GM21360 (cell line): Measurements from ENCODE around the gene KRT34.
"Not testable (repeated sequence)": the region's sequence is repeated elsewhere in the genome, so short reads cannot be mapped to it uniquely, and the experiment has no call there.

Experiments
- ATAC-seq: cut with Tn5 transposase; IDR thresholded peaks from one replicate; pipeline ENCODE4 v1.9.1; 2021; ENCODE audit warnings: mild to moderate bottlenecking, moderate library complexity; ENCODE audit not compliant: unreplicated experiment

KRT34 gene

DNA sequence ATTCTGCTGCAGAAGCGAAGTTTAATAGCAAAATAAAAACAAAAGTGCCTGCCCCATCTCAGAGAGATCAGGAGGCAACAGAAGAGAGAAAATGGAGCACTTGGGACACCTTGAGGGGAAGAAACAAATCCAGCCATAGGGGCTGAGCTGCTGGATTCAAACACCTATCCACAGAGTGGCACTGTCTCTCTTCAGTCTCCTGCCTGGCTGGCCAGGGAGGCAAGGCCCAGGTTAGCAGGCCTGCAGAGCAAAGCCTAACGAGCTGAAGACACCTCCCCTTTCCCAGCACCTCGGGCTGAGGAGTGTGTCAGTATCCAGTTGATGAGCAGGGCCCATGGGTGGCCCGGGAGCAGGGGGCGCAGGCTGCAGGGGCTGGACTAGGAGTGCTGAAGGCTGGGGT is 24.1 kb upstream of the KRT34 start:
- ATAC-seq = no peak

DNA sequence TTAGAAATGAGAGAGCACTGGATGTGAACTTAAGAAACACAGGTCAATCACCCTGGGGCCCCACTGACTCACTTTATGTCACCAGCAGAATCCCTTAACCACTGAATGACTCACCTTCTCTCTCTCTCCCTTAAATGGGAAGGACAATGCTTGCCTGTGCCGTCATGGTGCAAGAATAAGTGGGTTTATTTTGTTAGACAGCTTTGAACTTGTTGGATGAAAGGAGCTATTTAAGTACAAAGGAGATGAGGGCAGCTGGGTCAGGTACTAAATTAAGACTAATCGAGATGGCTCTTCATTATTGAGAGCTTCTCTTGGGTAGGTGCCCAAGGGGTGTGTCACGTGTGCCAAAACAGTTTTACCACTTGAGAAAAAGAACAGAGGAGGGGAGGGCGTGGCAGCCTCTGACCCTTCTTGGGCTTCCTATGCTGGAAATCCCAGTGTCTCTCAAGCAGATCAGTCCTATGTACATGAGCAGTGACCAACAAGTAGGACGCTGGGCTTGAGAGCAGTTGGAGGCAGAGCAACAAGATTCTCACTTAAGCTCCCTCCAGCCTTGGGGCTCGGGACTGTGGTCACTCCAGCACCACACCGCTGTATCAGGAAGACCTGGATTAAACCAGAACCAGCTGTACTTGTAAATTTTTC is 22.0 kb upstream of the KRT34 start:
- no peak for ATAC-seq

- ATAC-seq = no peak
These were observed 21.4 kb upstream of the KRT34 start for GRCh38 chr17:41403404-41404023.

DNA sequence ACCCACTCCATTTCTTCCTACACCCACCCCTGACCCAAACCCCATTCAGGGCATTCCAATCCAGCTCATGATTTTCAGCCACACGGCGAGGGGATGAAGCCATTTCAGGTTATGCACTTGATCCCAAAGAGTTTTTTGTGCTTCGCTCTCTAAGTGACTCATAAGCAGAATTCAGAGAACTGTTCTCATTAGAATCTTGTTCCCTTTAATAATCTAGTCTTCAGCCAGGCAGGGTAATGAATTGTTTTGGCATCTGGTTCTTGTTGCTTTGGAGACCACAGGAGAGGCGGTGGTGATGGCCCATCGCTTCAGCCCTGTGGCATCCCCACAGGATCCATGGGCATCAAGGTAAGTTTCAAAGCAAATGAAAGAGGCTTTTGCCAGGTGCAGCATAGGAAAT is 20.1 kb upstream of the KRT34 start:
- no peak for ATAC-seq

DNA sequence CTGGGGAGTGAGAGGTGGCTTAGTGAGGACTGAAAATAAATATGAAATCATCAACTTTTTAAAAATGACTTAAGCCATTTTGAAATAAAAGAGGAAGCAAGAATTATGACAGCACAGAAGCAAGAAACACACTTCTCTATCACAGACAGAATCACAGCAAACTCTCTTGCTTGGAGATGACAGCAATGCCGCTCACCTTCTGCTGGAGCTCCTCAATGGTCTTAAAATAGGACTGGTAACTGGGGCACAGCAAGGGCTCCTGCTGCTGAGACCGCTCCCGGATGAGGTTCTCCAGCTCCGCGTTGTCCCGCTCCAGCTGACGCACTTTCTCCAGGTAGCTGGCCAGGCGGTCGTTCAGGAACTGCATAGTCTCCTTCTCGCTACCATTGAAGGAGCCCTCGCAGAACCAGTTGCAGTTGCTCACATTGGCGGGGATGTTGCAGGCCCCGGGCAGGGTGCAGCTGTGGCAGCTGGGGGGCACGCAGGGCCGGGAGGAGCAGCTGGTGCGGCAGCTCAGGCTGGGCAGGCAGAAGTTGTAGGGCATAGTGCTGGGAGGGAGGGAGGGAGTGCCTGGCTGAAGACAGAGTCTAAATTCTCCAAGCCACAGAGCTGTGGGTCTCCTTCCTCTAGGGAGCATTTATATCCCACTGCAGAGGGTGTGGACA is 15.0 kb upstream of the KRT34 start, which contains the start of gene KRT31:
KRT31 (minus strand) TSS at position 613 of the 665 bp plus-strand sequence; CDS start at position 544, 69 bp downstream.
- ATAC-seq = no peak

- ATAC-seq = no peak
These were observed 14.2 kb upstream of the KRT34 start for GRCh38 chr17:41396340-41396739.

GRCh38 chr17:41395611-41396010 is 13.5 kb upstream of the KRT34 start:
- ATAC-seq = no peak

GRCh38 chr17:41395044-41395443 is 12.9 kb upstream of the KRT34 start:
- not testable (repeated sequence) for ATAC-seq

DNA sequence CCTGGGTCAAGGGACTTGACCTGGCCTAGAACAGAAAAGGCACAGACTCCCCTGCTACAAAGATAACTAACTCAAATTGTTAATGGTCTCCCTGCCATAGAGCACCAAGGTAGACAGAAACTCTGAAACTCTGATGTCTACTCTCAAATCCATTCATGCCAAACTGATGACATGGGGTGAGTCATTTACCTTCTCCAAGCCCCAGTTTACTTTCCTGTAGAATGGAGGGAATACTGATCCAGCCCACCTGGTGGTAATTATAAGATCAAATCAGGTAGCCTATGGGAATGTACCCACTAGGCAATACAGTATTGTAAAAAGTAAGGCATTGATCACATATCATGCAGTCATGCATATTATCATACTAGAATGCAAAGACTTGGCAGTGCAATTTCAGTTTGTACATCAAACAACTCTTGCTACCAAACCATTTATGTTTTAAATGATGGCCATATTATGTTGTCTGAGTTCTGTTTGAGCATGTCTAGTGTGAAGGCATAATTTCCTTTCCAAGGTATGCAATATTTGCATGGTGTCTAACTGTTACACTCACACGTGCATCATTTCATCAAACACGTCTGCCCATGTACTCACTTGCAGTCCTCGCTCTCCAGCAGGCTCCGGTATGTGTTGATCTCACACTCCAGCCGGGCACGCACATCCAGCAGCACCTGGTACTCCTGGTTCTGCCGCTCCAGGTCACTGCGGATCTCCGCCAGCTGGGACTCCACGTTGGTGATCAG is 12.3 kb upstream of the KRT34 start:
- ATAC-seq = no peak

DNA sequence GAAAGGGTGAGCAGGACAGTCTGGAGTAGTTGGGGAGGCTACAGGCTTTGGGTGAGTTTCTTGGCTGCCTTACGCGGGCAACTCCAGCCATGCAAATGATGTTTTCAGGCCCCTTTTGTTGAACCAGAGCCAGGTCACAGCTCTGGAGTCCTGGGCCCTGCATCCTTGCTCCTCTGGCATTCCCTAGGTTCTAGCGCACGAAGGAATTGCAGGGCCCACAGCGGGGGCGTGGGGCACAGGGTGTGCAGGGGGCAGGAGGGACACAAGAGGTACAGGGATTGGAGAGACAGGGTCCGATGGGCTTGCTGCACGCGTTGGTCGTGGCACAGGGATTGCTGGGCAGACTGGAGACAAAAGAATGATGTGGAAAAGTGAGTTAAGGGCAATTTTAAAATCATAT is 11.7 kb upstream of the KRT34 start:
- ATAC-seq = no peak

GRCh38 chr17:41393294-41393693 is 11.2 kb upstream of the KRT34 start:
- no peak for ATAC-seq

DNA sequence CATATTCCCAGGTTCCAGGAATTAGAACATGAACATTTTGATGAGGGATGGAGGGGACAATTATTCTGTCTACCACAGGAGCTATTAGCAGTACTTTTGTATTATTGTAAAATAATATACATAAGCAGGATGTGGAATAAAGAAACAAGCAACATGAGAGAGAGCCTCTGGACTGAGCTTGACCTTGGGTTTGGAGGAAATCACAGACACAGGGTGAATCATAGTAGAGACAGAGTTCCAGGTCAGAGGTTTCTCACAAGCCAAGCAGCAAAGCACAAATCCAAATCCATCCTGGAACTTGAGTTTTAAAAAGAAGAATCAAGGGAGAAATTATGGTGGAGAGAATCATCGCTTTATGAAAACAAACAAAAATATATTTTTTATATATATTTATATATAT is 10.2 kb upstream of the KRT34 start:
- ATAC-seq = no peak

- no peak for ATAC-seq
These were observed 9.4 kb upstream of the KRT34 start for GRCh38 chr17:41391535-41391934.

- ATAC-seq = no peak
These were observed 8.4 kb upstream of the KRT34 start for GRCh38 chr17:41390411-41390938.

- no peak for ATAC-seq
These were observed 5.6 kb upstream of the KRT34 start for GRCh38 chr17:41387670-41388069.

- no peak for ATAC-seq
These were observed 4.1 kb upstream of the KRT34 start for GRCh38 chr17:41386227-41386626.

DNA sequence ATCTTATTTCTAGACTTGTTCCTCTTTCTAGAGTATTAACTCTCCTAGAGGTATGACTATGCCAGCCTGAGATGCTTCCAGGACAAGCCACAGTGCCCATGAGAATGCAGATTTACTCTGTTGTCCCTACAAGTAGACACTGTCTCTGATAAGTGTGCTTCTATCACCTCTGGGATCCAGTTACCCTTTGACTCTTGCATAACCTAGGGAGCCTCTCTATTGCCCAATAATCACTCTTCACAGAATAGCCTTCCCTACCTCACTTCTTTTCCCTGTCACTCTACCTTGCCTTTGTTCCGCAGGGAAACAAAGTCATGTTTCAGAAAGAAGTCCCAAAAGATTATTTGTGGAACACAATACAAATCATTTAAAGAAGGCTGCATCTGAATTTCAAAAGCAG is 1.6 kb upstream of the KRT34 start:
- ATAC-seq = no peak

- ATAC-seq = no peak
These were observed 288 bp upstream of the KRT34 start for GRCh38 chr17:41382394-41382793.

DNA sequence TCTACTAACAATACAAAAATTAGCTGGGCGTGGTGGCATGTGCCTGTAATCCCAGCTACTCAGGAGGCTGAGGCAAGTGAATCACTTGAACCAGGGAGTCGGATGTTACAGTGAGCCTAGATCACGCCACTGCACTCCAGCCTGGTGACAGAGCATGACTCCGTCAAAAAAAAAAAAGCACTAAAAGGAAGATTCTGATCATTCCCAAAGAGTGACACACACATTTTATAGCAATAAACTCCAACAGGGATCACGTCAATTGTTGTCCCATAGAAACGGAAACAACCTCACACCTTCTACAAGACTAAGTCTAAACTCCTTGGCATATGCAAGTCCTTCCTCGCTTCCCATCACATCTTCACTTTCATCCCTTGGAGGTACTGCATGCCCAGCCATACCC is 2.0 kb downstream of the KRT34 start:
- not testable (repeated sequence) for ATAC-seq

GRCh38 chr17:41377546-41377945 is 4.6 kb downstream of the KRT34 start:
- ATAC-seq = no peak

- no peak for ATAC-seq
These were observed 12.4 kb downstream of the KRT34 start, which contains the start of gene KRT33B for GRCh38 chr17:41369713-41370112. Gene KRT33B, minus strand, starts transcription at chr17:41369813. Its CDS starts 63 bp downstream, at chr17:41369750.
